Lung (tissue), 12 donors: ENCODE data around the gene HS1BP3. TPM values are rescaled to one million over a fixed set of nuclear protein-coding genes. Genes with fewer than 3 reads are reported as not detected.

Source experiments
- ATAC-seq: fragments of 200-7000 bp; cut with Tn5 transposase; one replicate; pipeline ENCODE4 v1.9.1; 2020; ENCODE audit warnings: moderate number of reproducible peaks; ENCODE audit not compliant: insufficient read depth, low FRiP score
- DNase-seq, 3 donors: peaks; one replicate each; pipeline ENCODE4 v3.0.0-alpha.2; 2013 to 2017
- H3K27ac ChIP-seq, 2 donors: one replicate each; pipeline ENCODE4 v1.5.1; 2013; ENCODE audit warnings: mild to moderate bottlenecking in 2 of 2, moderate library complexity in 2 of 2, control low read depth in 1 of 2, inconsistent platforms in 1 of 2, low read depth in 1 of 2, low read length in 1 of 2
- H3K27me3 ChIP-seq, 3 donors: one replicate each; pipeline ENCODE4 v1.5.1; 2013; ENCODE audit warnings: low read length in 2 of 3; ENCODE audit not compliant: control insufficient read depth in 3 of 3, insufficient read depth in 3 of 3
- H3K36me3 ChIP-seq, 4 donors: one replicate each; pipeline ENCODE4 v1.5.1; 2013; ENCODE audit warnings: low read length in 4 of 4, mild to moderate bottlenecking in 1 of 4, moderate library complexity in 1 of 4; ENCODE audit not compliant: control insufficient read depth in 4 of 4, insufficient read depth in 4 of 4
- H3K4me1 ChIP-seq, 5 donors: one replicate each; pipeline ENCODE4 v1.5.1; 2013; ENCODE audit warnings: low read length in 5 of 5, mild to moderate bottlenecking in 2 of 5, moderate library complexity in 1 of 5; ENCODE audit not compliant: control insufficient read depth in 5 of 5, insufficient read depth in 5 of 5
- H3K4me3 ChIP-seq: one replicate; pipeline ENCODE4 v1.5.1; 2013; ENCODE audit warnings: mild to moderate bottlenecking, control low read depth, moderate library complexity
- H3K9ac ChIP-seq, 2 donors: one replicate each; pipeline ENCODE4 v1.5.1; 2013; ENCODE audit warnings: low read length in 2 of 2, control low read depth in 1 of 2; ENCODE audit not compliant: insufficient read depth in 1 of 2
- H3K9me3 ChIP-seq, 4 donors: one replicate each; pipeline ENCODE4 v1.5.1; 2013; ENCODE audit warnings: low read length in 3 of 4, mild to moderate bottlenecking in 1 of 4, moderate library complexity in 1 of 4; ENCODE audit not compliant: control insufficient read depth in 4 of 4, insufficient read depth in 3 of 4
- WGBS, 2 donors: extraction: QIAGEN DNeasy Blood & Tissue Kit; methylation state at CpG; one replicate each; pipeline ENCODE4 v1.1.7; 2013; 5-methylcytosine and 5-hydroxymethylcytosine counted together
- polyA plus RNA-seq, 2 donors: library from polyadenylated mRNA; stranded (reverse); fragments of 200-250 nt; gene quantifications; one replicate each; pipeline ENCODE4 v1.2.1, GENCODE V29; 2013
- total RNA-seq, 2 donors: library from RNA; depleted of rRNA in 1 of 2; stranded (reverse); fragments of >200 nt in 1 of 2; gene quantifications; one replicate each; pipeline ENCODE4 v1.2.1, GENCODE V29; 2014 to 2021
- TF ChIP-seq, protein P1 (sequence below): IDR thresholded peaks from 2 replicates; pipeline ENCODE4 v1.5.1; 2012; ENCODE audit warnings: mild to moderate bottlenecking; ENCODE audit errors: control extremely low read depth, extremely low read depth
- donor health status: control.
- donor health status: control.
- donor health status: Bipolar disorder and iron deficiency.
- donor health status: healthy.
- donor health status: DM: yes; HTN: yes; CAD: no.

HS1BP3 gene
- total and polyA plus RNA-seq, 4 donors, result 25.4 to 41.4 (median 33.4) TPM

DNA sequence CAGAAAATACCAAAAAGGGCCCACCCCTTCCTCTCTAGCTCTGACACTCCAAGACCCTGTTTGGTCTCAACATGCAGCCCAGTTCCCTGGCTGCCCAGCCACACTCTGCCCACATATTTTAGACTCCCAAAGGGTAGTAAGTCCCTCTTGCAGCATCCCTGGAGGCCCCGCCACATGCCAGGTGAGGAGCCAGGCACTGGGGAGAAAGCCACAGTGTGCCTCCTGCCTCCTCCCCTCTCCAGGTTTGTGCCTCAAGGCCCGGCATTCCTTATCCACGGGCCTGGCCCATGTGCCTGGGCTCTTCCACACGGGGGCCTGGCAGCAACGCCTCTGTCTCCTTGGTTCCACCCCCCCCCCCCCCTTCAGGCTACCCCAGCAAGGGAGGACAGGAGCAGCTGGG, 75.5 kb downstream of the HS1BP3 start:
- H3K27ac ChIP-seq, result peak overlapping the region in 1 of 2 donors; percentile 2
- 76 to 84% methylated on average over 5 of the region's 5 CpGs for WGBS, 2 donors
- DNase-seq, result no peak
- H3K27me3 ChIP-seq, result no peaks in the 10 kb centered on the region
- TF ChIP-seq, protein P1, sequence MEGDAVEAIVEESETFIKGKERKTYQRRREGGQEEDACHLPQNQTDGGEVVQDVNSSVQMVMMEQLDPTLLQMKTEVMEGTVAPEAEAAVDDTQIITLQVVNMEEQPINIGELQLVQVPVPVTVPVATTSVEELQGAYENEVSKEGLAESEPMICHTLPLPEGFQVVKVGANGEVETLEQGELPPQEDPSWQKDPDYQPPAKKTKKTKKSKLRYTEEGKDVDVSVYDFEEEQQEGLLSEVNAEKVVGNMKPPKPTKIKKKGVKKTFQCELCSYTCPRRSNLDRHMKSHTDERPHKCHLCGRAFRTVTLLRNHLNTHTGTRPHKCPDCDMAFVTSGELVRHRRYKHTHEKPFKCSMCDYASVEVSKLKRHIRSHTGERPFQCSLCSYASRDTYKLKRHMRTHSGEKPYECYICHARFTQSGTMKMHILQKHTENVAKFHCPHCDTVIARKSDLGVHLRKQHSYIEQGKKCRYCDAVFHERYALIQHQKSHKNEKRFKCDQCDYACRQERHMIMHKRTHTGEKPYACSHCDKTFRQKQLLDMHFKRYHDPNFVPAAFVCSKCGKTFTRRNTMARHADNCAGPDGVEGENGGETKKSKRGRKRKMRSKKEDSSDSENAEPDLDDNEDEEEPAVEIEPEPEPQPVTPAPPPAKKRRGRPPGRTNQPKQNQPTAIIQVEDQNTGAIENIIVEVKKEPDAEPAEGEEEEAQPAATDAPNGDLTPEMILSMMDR, result no peak
- no peaks in the 10 kb centered on the region for H3K9me3 ChIP-seq
- H3K36me3 ChIP-seq, result no peaks in the 10 kb centered on the region
- no peak overlapping the region for H3K4me3 ChIP-seq
- H3K4me1 ChIP-seq, result peaks cover 0 to 35% (median 7%) of the 10 kb centered on the region in 5 donors
- no peak overlapping the region for H3K9ac ChIP-seq
- no peak for ATAC-seq

DNA sequence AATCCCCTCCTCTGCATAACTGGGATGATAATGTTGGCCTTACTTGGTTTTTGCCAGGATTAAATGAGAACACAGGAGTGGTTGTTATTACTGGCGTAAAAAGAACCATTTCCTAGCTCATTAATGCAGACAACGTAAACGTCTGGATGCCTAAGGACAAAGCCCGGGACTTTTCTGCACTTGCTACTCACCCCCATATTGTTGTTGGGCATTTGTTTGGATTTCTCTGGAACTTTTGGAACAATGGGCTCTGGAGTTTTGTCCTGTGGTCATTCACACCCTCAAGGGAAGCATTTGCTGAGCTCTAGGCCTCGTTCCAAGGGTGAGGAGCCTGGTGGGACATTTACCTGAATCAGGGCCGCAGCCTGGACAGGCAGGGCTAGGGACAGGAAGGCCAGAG, 76.0 kb downstream of the HS1BP3 start:
- Histone ChIP-seq H3K27ac (peak overlapping the region; percentile 14 to 25), H3K36me3 (no peaks in the 10 kb centered on the region), H3K4me1 (peaks cover 0 to 35% (median 7%) of the 10 kb centered on the region in 5 donors), H3K4me3 (no peak overlapping the region), H3K9me3 (no peaks in the 10 kb centered on the region), H3K9ac (no peak overlapping the region), H3K27me3 (no peaks in the 10 kb centered on the region)
- TF ChIP-seq, protein P1, result no peak
- ATAC-seq (no peak), DNase-seq (no peak)
- 82 to 85% methylated on average over 6 of the region's 6 CpGs for WGBS, 2 donors

DNA sequence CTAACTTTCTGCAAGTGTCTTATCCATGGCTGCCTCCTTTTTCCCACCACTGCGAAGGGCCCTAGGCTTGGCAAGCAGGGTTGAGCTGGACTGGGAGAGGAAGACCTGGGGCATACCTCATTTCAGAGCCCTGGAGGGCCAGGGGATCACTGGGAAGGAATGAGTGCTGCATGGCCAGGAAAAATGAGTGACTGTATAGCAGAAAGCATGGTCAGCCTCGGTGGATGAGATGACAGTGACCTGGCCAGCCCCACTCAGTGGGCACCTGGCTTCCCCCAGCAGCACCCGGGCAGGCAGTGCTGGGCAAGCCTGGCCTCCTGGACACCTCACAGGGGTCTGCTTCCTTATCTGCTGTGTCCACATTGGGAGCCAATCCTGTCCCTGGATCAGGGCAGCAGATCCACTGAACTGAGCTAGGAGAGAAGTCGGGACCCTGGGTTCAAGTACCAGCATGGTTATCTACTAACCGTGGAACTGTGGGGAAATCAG, 76.4 kb downstream of the HS1BP3 start:
- H3K4me3 ChIP-seq, result no peak overlapping the region
- DNase-seq (no peak), ATAC-seq (no peak)
- 83 to 92% methylated on average over 5 of the region's 5 CpGs for WGBS, 2 donors
- no peaks in the 10 kb centered on the region for H3K9me3 ChIP-seq
- H3K27me3 ChIP-seq, result no peaks in the 10 kb centered on the region
- no peak overlapping the region for H3K9ac ChIP-seq
- no peaks in the 10 kb centered on the region for H3K36me3 ChIP-seq
- H3K27ac ChIP-seq, result peak overlapping the region; percentile 14 to 25
- H3K4me1 ChIP-seq, result peaks cover 0 to 37% (median 6%) of the 10 kb centered on the region in 5 donors
- TF ChIP-seq, protein P1, result no peak
